HEK293T (cell line): Measurements from ENCODE around the gene SMG6.

Experiments used
- CTCF ChIA-PET: fragments of 350-600 bp; formaldehyde crosslinking; extraction: SDS; loops from one replicate; lab custom pipeline; 2021; ENCODE audit warnings: antibody characterized with exemption, inconsistent platforms; lab: Yijun Ruan, JAX
- POLR2A ChIA-PET: fragments of 350-600 bp; formaldehyde crosslinking; extraction: SDS; loops from one replicate; lab custom pipeline; 2020; ENCODE audit warnings: antibody characterized with exemption, inconsistent platforms; lab: Yijun Ruan, JAX
- DNase-seq: peaks from one replicate; pipeline ENCODE4 v3.0.0; 2012; ENCODE audit warnings: mixed read lengths; ENCODE audit errors: extremely low spot score
- ARNT ChIP-seq: fragments of 450-650 bp; IDR thresholded peaks from 2 replicates; pipeline ENCODE4 v1.6.1; 2017; ENCODE audit warnings: mild to moderate bottlenecking
- BHLHE40 ChIP-seq: fragments of 450-650 bp; IDR thresholded peaks from 2 replicates; pipeline ENCODE4 v1.6.1; 2016; ENCODE audit warnings: mild to moderate bottlenecking, moderate library complexity, borderline replicate concordance
- CTBP1 ChIP-seq: fragments of 450-650 bp; IDR thresholded peaks from 2 replicates; pipeline ENCODE4 v1.6.1; 2016; ENCODE audit warnings: borderline replicate concordance
- ELF4 ChIP-seq: fragments of 450-650 bp; IDR thresholded peaks from 2 replicates; pipeline ENCODE4 v1.6.1; 2017; ENCODE audit warnings: antibody characterized with exemption
- FOXA1 ChIP-seq: fragments of 450-650 bp; IDR thresholded peaks from 2 replicates; pipeline ENCODE4 v1.6.1; 2016; ENCODE audit warnings: mild to moderate bottlenecking
- FOXK2 ChIP-seq: fragments of 450-650 bp; IDR thresholded peaks from 2 replicates; pipeline ENCODE4 v1.6.1; 2016; ENCODE audit warnings: mild to moderate bottlenecking
- FOXM1 ChIP-seq: fragments of 450-650 bp; IDR thresholded peaks from 2 replicates; pipeline ENCODE4 v1.6.1; 2017; ENCODE audit warnings: mild to moderate bottlenecking, borderline replicate concordance
- HDGF ChIP-seq: fragments of 450-650 bp; IDR thresholded peaks from 2 replicates; pipeline ENCODE4 v1.6.1; 2017; ENCODE audit warnings: antibody characterized with exemption, borderline replicate concordance
- L3MBTL2 ChIP-seq: fragments of 450-650 bp; conservative IDR thresholded peaks from 2 replicates; pipeline ENCODE4 v1.6.1; 2016; ENCODE audit warnings: mild to moderate bottlenecking
- LEF1 ChIP-seq: fragments of 450-650 bp; IDR thresholded peaks from 2 replicates; pipeline ENCODE4 v1.6.1; 2017; ENCODE audit warnings: mild to moderate bottlenecking, borderline replicate concordance
- NFRKB ChIP-seq: fragments of 450-650 bp; IDR thresholded peaks from 2 replicates; pipeline ENCODE4 v1.6.1; 2016; ENCODE audit warnings: mild to moderate bottlenecking, moderate library complexity
- PKNOX1 ChIP-seq: fragments of 450-650 bp; IDR thresholded peaks from 2 replicates; pipeline ENCODE4 v1.6.1; 2016
- SP1 ChIP-seq: fragments of 450-650 bp; IDR thresholded peaks from 2 replicates; pipeline ENCODE4 v1.6.1; 2017
- SUZ12 ChIP-seq: fragments of 450-650 bp; IDR thresholded peaks from 2 replicates; pipeline ENCODE4 v1.6.1; 2016; ENCODE audit warnings: mild to moderate bottlenecking
- TARDBP ChIP-seq: fragments of 450-650 bp; IDR thresholded peaks from 2 replicates; pipeline ENCODE4 v1.6.1; 2016
- ZNF384 ChIP-seq: fragments of 450-650 bp; IDR thresholded peaks from 2 replicates; pipeline ENCODE4 v1.6.1; 2016

Gene SMG6

DNA sequence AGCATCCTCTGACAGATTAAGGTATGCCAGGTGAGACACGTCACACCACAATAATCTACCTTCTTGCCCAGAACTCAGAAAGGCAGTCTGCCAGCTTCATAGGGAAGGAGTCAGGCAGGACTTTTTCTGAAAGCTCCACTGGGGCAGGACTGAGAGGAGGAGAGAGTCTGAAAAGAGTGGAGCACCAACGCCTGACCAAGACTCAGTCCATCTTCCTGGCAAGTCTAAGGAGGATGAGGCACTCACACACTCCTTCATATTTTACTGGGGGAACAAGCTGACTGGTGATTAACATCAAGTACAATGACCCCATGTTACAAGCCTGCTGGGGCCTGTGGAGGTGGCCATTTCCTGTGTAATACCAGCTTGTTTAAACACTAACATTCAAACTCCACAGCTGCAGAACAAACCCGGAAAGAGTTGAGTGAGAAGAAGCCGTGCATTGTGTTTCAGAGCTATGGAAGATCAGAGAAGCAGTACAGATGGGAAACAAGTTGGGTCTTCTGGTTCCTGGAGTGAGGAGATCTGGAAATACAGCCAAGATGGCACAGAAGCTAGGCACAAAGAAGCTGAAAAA is 126.3 kb downstream of the SMG6 start:
- ChIA-PET CTCF (interaction anchor here (0.6 kb wide), 1 partner anchor 23 kb away, joined by 4 read pairs; no protein-coding TSS in a partner anchor), POLR2A (no interaction called here)
- TF ChIP-seq TARDBP (no peak), PKNOX1 (no peak), ARNT (no peak), ELF4 (no peak), FOXA1 (no peak), L3MBTL2 (no peak), SUZ12 (no peak), NFRKB (no peak), SP1 (no peak), CTBP1 (no peak), LEF1 (no peak), FOXK2 (no peak), ZNF384 (no peak), HDGF (no peak), FOXM1 (no peak), BHLHE40 (no peak)
- no peak for DNase-seq

- no peak for TF ChIP-seq ELF4
- no peak for TF ChIP-seq ARNT
- TF ChIP-seq SUZ12 = no peak
- no peak for TF ChIP-seq FOXM1
- TF ChIP-seq L3MBTL2 = no peak
- no peak for TF ChIP-seq NFRKB
- TF ChIP-seq BHLHE40 = no peak
- no peak for TF ChIP-seq CTBP1
- no peak for DNase-seq
- ChIA-PET CTCF (interaction anchor here (0.6 to 1.0 kb wide), 4 partner anchors 19 to 125 kb away, joined by 3 to 4 read pairs (median 4); no protein-coding TSS in a partner anchor), POLR2A (no interaction called here)
Observed at GRCh38 chr17:2176499-2177169, 127.0 kb downstream of the SMG6 start.

GRCh38 chr17:2175294-2175628 is 128.3 kb downstream of the SMG6 start:
- DNase-seq = no peak
- POLR2A ChIA-PET = no interaction called here

DNA sequence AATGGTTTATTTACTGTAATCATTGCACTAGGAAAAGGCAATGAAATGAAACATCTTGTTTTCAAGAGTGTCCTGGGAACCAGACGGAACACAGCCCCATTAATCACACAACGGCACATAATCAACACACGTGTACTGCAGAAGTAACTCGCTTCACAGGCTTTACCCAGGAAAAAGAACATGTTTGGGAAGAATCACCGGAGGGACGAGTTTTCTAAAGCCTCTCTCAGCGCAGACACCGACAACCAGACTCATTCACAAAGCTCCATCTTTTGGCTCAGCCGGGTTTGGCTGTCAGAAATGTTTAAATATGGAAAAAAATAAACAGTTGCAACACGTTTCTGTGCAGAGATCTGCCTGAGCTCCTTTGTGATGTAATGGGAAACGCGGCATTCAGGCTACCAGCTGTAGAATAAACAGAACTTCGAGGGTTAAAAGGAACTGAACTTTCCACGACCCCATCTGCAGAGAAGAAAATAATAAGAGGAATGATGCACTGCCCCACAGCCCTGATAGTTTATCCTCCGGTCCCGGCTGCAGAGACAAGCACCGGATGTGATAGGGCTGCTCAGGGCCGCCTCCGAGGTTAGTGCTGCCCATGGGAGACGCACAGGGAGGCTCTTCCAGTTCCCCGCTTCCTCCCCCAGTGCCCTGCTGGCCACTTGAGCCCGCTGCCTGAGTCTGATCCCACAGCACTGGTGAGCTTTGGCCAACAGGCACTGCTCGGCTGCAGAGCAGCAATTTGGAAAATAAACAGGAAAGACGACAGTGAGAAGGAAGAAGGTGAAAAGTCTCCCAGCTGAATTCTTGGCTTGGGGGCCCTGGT is 128.9 kb downstream of the SMG6 start:
- ChIA-PET CTCF (interaction anchor here (0.6 to 1.0 kb wide), 2 partner anchors 82 to 116 kb away, joined by 3 read pairs; no protein-coding TSS in a partner anchor), POLR2A (no interaction called here)
- TF ChIP-seq ELF4 = no peak
- TF ChIP-seq ARNT = no peak
- TF ChIP-seq SUZ12 = no peak
- no peak for TF ChIP-seq NFRKB
- TF ChIP-seq BHLHE40 = no peak
- no peak for TF ChIP-seq ZNF384
- TF ChIP-seq L3MBTL2 = no peak
- TF ChIP-seq PKNOX1 = no peak
- TF ChIP-seq FOXA1 = no peak
- DNase-seq = no peak

More at GRCh38 chr17:2175294-2175628, 128.3 kb downstream of the SMG6 start:
- CTCF ChIA-PET = interaction anchor here (0.8 to 1.0 kb wide), 2 partner anchors 117 to 124 kb away, joined by 3 read pairs; no protein-coding TSS in a partner anchor
- no peak for TF ChIP-seq TARDBP

DNA sequence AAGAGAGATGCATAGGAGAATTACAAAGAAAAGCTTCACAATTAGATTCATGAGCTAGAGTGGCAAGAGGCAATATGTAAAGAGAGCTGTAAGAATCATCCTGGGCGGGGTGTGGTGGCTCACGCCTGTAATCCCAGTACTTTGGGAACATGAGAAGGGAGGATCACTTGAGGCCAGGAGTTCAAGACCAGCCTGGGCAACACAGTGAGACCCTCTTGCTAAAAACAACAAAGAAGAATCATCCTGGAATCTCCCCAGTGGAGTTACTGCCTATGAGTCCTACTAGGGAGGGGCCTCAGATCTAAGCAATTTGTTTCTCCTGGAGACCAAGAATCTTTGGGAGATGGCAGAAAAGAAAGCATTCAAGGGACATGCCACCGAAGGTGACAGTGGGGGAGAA is 129.6 kb downstream of the SMG6 start:
- DNase-seq = no peak
- ChIA-PET POLR2A (no interaction called here), CTCF (interaction anchor here (0.6 to 1.0 kb wide), 2 partner anchors 81 to 116 kb away, joined by 3 read pairs; no protein-coding TSS in a partner anchor)
- TF ChIP-seq FOXM1 (no peak), PKNOX1 (no peak), SUZ12 (no peak), HDGF (no peak), TARDBP (no peak), ARNT (no peak), SP1 (no peak), NFRKB (no peak), CTBP1 (no peak), ELF4 (no peak)

DNA sequence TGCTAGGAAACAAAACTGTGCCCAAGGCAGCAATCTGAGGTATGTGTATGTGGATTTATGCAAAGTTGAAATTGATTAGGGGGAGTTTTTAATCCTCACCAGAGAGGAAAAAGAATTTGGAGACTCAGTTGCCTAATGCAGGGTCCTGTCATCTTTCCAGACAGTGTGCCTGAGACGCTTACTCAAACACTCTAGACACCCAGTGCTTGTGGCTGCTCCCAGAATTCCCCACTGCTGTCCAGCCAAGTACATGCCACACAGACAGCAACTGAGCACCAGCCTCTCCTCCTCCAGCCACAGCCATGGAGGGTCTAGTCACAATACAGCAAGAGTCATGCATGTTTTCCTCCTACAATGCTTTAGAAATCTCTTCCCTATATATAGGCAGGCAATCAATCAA is 130.6 kb downstream of the SMG6 start:
- POLR2A ChIA-PET = no interaction called here
- TF ChIP-seq NFRKB (no peak), TARDBP (no peak), CTBP1 (no peak), FOXK2 (no peak), ARNT (no peak), BHLHE40 (no peak), SUZ12 (no peak), FOXM1 (no peak), FOXA1 (no peak), SP1 (no peak), ZNF384 (no peak), ELF4 (no peak), HDGF (no peak), L3MBTL2 (no peak)
- DNase-seq = no peak
- CTCF ChIA-PET = no interaction called here
